GM12873 (cell line): ENCODE results near the gene RAB27B.

ENCODE experiments used
- CTCF ChIP-seq: IDR thresholded peaks from 2 replicates; pipeline ENCODE4 v1.5.1; 2012; ENCODE audit warnings: low read depth, mild to moderate bottlenecking, moderate library complexity, low read length, control low read depth; ENCODE audit not compliant: insufficient read depth; ENCODE audit errors: missing control alignments

The RAB27B gene

DNA sequence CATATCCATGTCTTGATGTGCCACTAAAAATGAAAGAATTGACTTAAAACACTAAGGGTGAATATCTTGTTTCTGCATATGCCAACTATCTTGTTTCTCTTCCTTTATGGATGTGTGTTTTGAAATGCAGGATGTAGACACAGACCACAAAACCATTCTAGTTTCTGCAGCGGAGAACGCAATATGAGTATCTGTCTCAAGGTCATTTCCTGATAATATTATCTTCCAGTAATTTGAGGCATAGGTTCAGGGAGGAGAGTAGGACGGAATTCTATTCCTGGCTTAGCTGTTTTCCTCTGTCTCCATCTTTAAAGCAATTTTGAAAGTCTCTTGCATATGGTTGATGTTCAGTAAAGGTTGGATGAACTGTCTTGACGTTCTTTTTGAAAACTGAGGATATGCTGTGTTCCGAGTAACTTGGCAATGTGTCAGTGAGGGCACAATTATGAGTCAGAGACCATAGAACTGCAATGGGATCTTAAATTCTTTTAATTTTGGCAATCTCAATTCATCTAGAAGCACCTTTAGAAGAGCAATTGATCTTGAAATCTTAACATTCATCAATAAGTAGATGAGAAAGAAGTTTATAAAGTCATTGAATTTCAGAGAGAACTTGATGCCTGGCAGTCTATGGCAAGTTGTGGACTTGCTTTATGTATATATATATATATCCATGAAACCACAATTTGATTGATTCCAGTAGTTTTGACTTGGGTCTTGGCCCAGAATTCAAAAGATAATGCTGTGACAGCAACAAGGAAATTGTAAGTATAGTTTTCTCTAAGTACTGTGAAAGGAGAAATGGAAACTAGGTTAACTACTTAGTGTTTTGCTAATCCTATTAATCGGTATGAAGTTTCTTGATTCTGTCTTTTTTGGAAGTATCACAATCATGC, 24.8 kb downstream of the RAB27B start:
- TF ChIP-seq CTCF = no peak

- no peak for TF ChIP-seq CTCF
Measured at GRCh38 chr18:54856105-54856646, 27.9 kb downstream of the RAB27B start.

GRCh38 chr18:54857499-54857898, 29.2 kb downstream of the RAB27B start:
- TF ChIP-seq CTCF = no peak

DNA sequence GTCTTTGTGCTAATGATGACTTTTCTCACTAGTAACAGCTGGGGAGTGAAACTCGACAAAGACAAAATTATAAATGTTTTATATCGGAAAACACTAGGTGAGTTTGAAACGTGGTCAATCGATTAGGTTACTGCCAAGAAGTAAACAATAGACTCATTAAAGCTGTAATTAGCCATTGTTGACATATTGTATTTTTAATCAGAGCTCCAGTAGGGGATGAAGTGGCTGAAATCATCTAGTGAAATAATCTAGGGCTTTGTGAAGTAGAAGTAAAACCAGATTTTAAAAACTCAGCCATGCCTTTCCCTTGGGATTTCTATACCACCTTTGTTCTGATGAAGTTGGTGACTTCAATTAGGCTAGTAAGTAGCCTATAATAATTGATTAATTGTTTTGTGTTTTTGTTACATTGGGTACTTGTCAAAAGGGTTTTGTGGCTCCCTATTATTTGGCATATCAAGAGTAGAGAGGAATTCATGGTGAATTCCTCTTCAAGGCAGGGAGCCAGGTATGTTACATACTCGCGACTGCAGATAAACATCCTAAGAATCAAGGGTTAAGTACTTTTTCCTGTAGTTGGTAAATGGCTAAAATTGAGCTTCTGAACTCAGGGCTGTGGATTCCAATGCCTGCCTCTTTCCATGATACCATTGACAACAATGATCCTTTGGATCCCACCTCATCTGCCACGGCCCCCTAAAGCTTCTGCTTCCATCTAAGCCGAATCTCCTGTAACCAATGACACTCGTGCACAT, 31.6 kb downstream of the RAB27B start:
- TF ChIP-seq CTCF = no peak

GRCh38 chr18:54860941-54861340, 32.7 kb downstream of the RAB27B start:
- no peak for TF ChIP-seq CTCF

DNA sequence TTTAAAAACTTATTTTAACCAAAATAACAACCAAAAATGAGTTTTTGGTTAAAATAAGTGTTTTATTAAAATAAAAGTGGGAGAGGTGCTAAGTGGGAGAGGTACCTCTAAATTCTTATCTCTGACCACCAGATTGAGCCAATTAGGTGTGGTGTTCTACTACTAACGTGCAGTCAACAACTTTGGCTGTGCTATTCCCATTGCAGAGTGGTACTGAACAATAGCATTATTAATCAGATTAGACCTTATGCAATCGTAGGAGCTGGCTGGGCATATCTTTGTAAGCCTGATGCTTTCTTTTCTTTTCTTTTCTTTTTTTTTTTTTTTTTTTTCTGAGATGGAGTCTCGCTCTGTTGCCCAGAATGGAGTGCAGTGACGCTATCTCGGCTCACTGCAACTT, 38.9 kb downstream of the RAB27B start:
- TF ChIP-seq CTCF = no peak

DNA sequence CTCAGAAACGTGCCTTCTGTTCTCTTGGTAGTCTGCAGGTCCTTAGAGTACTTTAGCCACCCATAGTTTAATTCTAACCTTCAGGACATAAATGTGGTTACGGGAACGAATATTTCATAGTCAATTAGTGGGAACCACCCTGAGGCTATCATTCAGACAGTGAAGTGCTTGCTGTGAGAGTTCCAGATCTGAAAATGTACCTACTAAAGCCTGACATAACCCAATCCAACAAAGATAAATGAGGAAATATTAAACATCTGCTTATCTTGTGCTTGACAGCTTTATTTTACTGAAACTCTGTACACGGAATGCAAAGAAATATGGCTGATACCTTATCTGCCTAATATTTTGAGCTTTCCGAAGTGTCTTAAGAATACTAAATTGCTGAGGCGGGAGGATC, 43.0 kb downstream of the RAB27B start:
- no peak for TF ChIP-seq CTCF
